CD4-positive, alpha-beta memory T cell (primary cell): Measurements from ENCODE around the gene PREPL. TPM values are rescaled to one million over a fixed set of nuclear protein-coding genes. Genes with fewer than 3 reads are reported as not detected.
A peak's percentile ranks its signal among the peaks of the same experiment; 100 is the strongest.

Source experiments
- CTCF ChIA-PET: fragments of 350-600 bp; sonication (Branson Sonifier 250); formaldehyde crosslinking; loops from one replicate; lab custom pipeline; 2021; ENCODE audit warnings: inconsistent platforms; ENCODE audit not compliant: partially characterized antibody; lab: Charles Lee
- POLR2A ChIA-PET: fragments of 350-600 bp; sonication (Branson Sonifier 250); formaldehyde crosslinking; loops from one replicate; lab custom pipeline; 2021; ENCODE audit not compliant: partially characterized antibody; lab: Charles Lee
- DNase-seq, 5 donors: peaks; one replicate each; pipeline versions ENCODE4 v3.0.0 to v3.0.0-alpha.2; 2020 to 2022; ENCODE audit warnings: mixed read lengths in 1 of 5
- H3K27ac ChIP-seq: one replicate; pipeline ENCODE4 v1.7.0; 2013; ENCODE audit warnings: low read depth, low read length
- H3K27me3 ChIP-seq: 2 replicates; pipeline ENCODE4 v1.7.0; 2013; ENCODE audit warnings: mild to moderate bottlenecking, low read length, moderate library complexity; ENCODE audit not compliant: insufficient read depth
- H3K36me3 ChIP-seq: 2 replicates; pipeline ENCODE4 v1.7.0; 2013; ENCODE audit warnings: mild to moderate bottlenecking, low read length, moderate library complexity; ENCODE audit not compliant: insufficient read depth
- H3K4me1 ChIP-seq: 2 replicates; pipeline ENCODE4 v1.7.0; 2013; ENCODE audit warnings: mild to moderate bottlenecking, low read length, moderate library complexity; ENCODE audit not compliant: insufficient read depth
- H3K4me3 ChIP-seq, 2 donors: one replicate each; pipeline ENCODE4 v1.7.0; 2013; ENCODE audit warnings: low read length in 2 of 2, mild to moderate bottlenecking in 1 of 2
- H3K9me3 ChIP-seq, 2 donors: one replicate each; pipeline ENCODE4 v1.7.0; 2013; ENCODE audit warnings: low read length in 2 of 2, control low read depth in 1 of 2; ENCODE audit not compliant: control insufficient read depth in 1 of 2
- H3K27ac Mint-ChIP-seq, 7 donors: one replicate each; pipeline ENCODE4 v1.8.0; 2020 to 2021; ENCODE audit warnings: mixed read lengths in 7 of 7, mild to moderate bottlenecking in 6 of 7, inconsistent platforms in 3 of 7, moderate library complexity in 3 of 7
- H3K27me3 Mint-ChIP-seq, 2 donors: one replicate each; pipeline ENCODE4 v1.8.0; 2020 to 2021; ENCODE audit warnings: mixed read lengths in 2 of 2
- H3K36me3 Mint-ChIP-seq, 2 donors: one replicate each; pipeline ENCODE4 v1.8.0; 2020 to 2021; ENCODE audit warnings: mixed read lengths in 2 of 2, inconsistent platforms in 1 of 2, mild to moderate bottlenecking in 1 of 2
- H3K4me1 Mint-ChIP-seq, 4 donors: one replicate each; pipeline ENCODE4 v1.8.0; 2020 to 2021; ENCODE audit warnings: mixed read lengths in 4 of 4, mild to moderate bottlenecking in 1 of 4
- H3K4me3 Mint-ChIP-seq, 8 donors: one replicate each; pipeline ENCODE4 v1.8.0; 2020 to 2021; ENCODE audit warnings: mixed read lengths in 8 of 8, mild to moderate bottlenecking in 7 of 8, moderate library complexity in 6 of 8, inconsistent platforms in 3 of 8
- H3K9me3 Mint-ChIP-seq, 8 donors: one replicate each; pipeline ENCODE4 v1.8.0; 2020 to 2021; ENCODE audit warnings: mixed read lengths in 8 of 8, mild to moderate bottlenecking in 5 of 8, inconsistent platforms in 3 of 8, moderate library complexity in 1 of 8
- intact Hi-C: fragments of 100-400 bp; cut with micrococcal nuclease; formaldehyde crosslinking; loops from one replicate; pipeline ENCODE4 v1.15.1; 2023
- polyA plus RNA-seq, 2 donors: library from polyadenylated mRNA; unstranded; fragments of 300-500 nt; fragmentation: Illumina TruSeq; gene quantifications; one replicate each; pipeline ENCODE4 v1.2.3, GENCODE V29; 2021
- total RNA-seq, 2 experiments: library from RNA; stranded (reverse); gene quantifications; one replicate each; pipeline ENCODE4 v1.2.3, GENCODE V29; 2021

Gene PREPL
- total and polyA plus RNA-seq, 4 experiments from 2014 or later, result 19.6 to 42.8 (median 29.8) TPM

DNA sequence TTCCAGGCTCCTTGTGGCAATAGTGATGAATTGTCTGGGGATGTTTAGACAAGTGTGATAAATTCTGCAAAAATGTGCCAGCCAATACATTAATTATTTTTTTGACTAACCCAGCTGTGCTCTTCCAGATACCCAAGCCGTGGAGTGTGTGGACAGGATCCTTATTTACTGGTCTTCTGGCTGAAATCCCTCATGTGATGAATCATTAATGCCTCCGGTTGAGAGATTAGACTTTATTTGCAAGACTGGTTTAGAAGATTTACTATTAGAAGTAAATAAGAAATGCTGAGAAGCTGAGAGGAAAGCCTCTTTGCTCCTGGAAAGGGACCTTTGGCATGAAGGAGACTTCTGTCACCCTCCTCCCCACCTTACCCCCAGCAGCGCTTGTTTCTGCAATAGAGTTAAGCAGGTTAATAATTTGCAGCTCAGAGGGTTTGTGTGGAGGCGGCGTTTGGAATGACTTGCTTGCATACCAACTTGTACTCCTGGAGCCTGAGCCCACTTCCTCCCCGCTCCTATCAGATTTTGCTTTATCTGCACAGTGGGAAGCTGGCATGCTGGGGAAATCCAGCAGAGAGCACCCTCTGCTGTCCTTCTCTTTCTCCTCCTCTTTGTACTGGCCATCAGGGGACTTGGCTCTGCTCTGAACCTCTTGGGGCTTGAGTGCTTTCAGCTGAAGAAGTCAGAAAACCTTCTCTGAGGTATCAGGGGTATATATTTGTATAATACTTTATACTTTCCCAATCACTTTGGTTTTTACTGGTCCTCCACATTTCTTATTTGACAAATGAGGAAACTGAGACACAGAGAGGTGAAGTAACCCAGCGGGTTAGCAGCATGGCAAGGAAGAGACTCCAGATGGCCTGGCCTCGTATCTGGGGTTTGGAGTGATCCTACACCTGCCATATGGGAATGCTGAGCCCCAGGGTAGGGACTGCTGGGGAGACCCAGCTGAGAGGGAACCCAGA is 69.7 kb downstream of the PREPL start:
- Mint-ChIP-seq H3K27ac (no peak overlapping the region), H3K4me1 (peaks cover 5 to 10% (median 8%) of the 10 kb centered on the region in 4 donors), H3K4me3 (no peak overlapping the region), H3K9me3 (no peaks in the 10 kb centered on the region), H3K36me3 (no peaks in the 10 kb centered on the region), H3K27me3 (peaks cover 4 to 8% of the 10 kb centered on the region in 2 donors)
- Histone ChIP-seq H3K9me3 (no peaks in the 10 kb centered on the region), H3K4me3 (no peak overlapping the region), H3K36me3 (no peaks in the 10 kb centered on the region), H3K27me3 (no peaks in the 10 kb centered on the region), H3K27ac (no peak overlapping the region), H3K4me1 (peaks cover 7% of the 10 kb centered on the region)
- no peak for DNase-seq
- ChIA-PET CTCF (interaction anchor here (0.9 to 1.4 kb wide), 3 partner anchors 49 to 248 kb away, joined by 3 to 4 read pairs (median 3); no protein-coding TSS in a partner anchor), POLR2A (no interaction called here)
- intact Hi-C loops, result loop anchor here (10.0 kb wide), 1 partner anchor 47 kb away; no protein-coding TSS in a partner anchor

GRCh38 chr2:44290261-44290660 is 71.0 kb downstream of the PREPL start:
- no peak overlapping the region for H3K4me3 ChIP-seq
- Mint-ChIP-seq H3K9me3 (no peaks in the 10 kb centered on the region), H3K27me3 (peaks cover 4 to 8% of the 10 kb centered on the region in 2 donors), H3K27ac (no peak overlapping the region), H3K4me1 (no peaks in the 10 kb centered on the region), H3K4me3 (no peak overlapping the region), H3K36me3 (no peaks in the 10 kb centered on the region)
- DNase-seq, result no peak
- intact Hi-C loops, result loop anchor here (10.0 kb wide), 1 partner anchor 45 kb away; no protein-coding TSS in a partner anchor
- ChIA-PET CTCF (no interaction called here), POLR2A (no interaction called here)
- H3K27ac ChIP-seq, result no peak overlapping the region
- H3K36me3 ChIP-seq, result no peaks in the 10 kb centered on the region
- H3K27me3 ChIP-seq, result no peaks in the 10 kb centered on the region
- no peaks in the 10 kb centered on the region for H3K9me3 ChIP-seq
- no peaks in the 10 kb centered on the region for H3K4me1 ChIP-seq

DNA sequence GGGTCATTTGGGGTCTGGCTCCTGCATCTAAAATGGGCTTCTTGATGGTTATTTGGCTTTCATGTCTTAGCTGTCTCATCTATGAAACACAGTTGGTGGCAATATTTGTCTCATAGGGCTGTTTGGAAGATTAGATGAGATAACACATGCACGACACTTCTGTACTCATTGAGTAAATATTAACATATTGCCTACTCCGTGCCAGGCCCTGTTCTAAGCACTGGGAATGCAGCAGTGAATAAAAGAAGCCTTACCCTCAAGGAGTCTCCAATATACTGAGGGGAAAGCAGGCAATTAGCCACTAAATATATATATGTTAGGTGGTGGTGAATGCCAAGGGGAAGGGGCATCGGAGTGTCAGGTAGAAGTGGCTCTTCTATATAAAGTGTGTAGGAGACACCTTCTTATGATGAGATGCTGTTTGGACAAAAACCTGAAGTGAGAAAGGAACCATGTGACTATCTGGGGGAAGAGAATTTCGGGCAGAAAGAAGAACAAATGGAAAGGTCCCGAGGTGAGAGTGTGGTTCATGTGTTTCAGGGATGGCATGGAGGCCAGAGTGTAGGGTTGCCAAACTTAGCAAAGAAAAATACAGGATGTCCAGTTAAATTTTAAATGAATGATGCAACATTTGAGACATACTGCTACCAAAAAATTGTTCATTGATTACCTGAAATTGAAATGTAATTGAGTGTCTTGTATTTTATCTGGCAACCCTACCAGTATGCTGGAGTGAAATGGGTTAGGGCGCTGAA is 74.2 kb downstream of the PREPL start:
- no peak overlapping the region for H3K4me3 Mint-ChIP-seq
- Histone ChIP-seq H3K4me3 (no peak overlapping the region), H3K27me3 (no peaks in the 10 kb centered on the region), H3K9me3 (no peaks in the 10 kb centered on the region), H3K36me3 (no peaks in the 10 kb centered on the region), H3K27ac (no peak overlapping the region), H3K4me1 (no peaks in the 10 kb centered on the region)
- ChIA-PET POLR2A (no interaction called here), CTCF (no interaction called here)
- no peaks in the 10 kb centered on the region for H3K36me3 Mint-ChIP-seq
- peak overlapping the region in 1 of 7 donors; percentile 3 for H3K27ac Mint-ChIP-seq
- no peaks in the 10 kb centered on the region for H3K4me1 Mint-ChIP-seq
- intact Hi-C loops, result no loop called here
- DNase-seq, result no peak
- H3K9me3 Mint-ChIP-seq, result no peaks in the 10 kb centered on the region
- peaks cover 3 to 6% of the 10 kb centered on the region in 2 donors for H3K27me3 Mint-ChIP-seq

GRCh38 chr2:44286119-44286883 is 75.0 kb downstream of the PREPL start:
- no peak overlapping the region for H3K4me3 ChIP-seq
- ChIA-PET CTCF (no interaction called here), POLR2A (no interaction called here)
- H3K27ac ChIP-seq, result no peak overlapping the region
- Mint-ChIP-seq H3K27me3 (peaks cover 2 to 3% of the 10 kb centered on the region in 2 donors), H3K4me3 (no peak overlapping the region), H3K36me3 (no peaks in the 10 kb centered on the region), H3K4me1 (no peaks in the 10 kb centered on the region), H3K9me3 (no peaks in the 10 kb centered on the region), H3K27ac (no peak overlapping the region)
- intact Hi-C loops, result no loop called here
- H3K9me3 ChIP-seq, result no peaks in the 10 kb centered on the region
- H3K4me1 ChIP-seq, result no peaks in the 10 kb centered on the region
- no peaks in the 10 kb centered on the region for H3K36me3 ChIP-seq
- no peak for DNase-seq
- H3K27me3 ChIP-seq, result no peaks in the 10 kb centered on the region

- POLR2A ChIA-PET, result no interaction called here
- no peak overlapping the region for H3K4me3 Mint-ChIP-seq
- no peaks in the 10 kb centered on the region for H3K4me1 Mint-ChIP-seq
These were observed 76.1 kb downstream of the PREPL start for GRCh38 chr2:44285174-44285573.

DNA sequence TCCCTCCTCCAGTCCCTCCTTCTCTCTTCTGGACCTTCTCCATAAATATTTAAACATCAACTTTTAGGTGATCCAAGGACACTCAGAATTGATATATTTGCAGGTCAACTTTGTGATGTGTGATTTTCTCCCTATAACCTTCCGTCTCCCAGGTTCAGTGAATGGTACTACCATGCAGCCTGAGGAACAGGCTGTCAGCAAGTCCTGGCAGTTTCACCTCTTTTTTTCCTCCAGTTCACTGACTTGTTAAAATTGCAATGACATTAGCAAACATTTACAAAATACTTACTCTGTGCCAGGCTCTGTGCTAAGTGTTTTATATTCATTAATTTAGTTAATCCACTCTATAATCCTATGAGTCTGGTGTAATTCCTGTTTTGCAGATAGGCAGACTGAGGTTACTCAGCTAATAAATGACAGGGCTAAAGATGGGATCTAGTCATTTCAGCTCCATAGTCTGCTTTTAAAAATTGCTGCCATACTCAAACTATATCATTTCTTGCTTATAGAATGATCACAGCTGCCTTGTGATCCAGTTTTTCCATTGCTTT is 78.1 kb downstream of the PREPL start:
- H3K4me1 ChIP-seq, result no peaks in the 10 kb centered on the region
- H3K4me3 Mint-ChIP-seq, result no peak overlapping the region
- no peak overlapping the region for H3K4me3 ChIP-seq
- ChIA-PET CTCF (no interaction called here), POLR2A (no interaction called here)
- intact Hi-C loops, result no loop called here
- no peaks in the 10 kb centered on the region for H3K9me3 Mint-ChIP-seq
- H3K36me3 ChIP-seq, result no peaks in the 10 kb centered on the region
- H3K27me3 Mint-ChIP-seq, result peaks cover 0 to 5% of the 10 kb centered on the region in 2 donors
- H3K27ac Mint-ChIP-seq, result no peak overlapping the region
- no peak for DNase-seq
- H3K4me1 Mint-ChIP-seq, result no peaks in the 10 kb centered on the region
- no peaks in the 10 kb centered on the region for H3K36me3 Mint-ChIP-seq
- H3K27ac ChIP-seq, result no peak overlapping the region
- no peaks in the 10 kb centered on the region for H3K27me3 ChIP-seq
- H3K9me3 ChIP-seq, result no peaks in the 10 kb centered on the region

More at GRCh38 chr2:44285174-44285573, 76.1 kb downstream of the PREPL start:
- Mint-ChIP-seq H3K36me3 (no peaks in the 10 kb centered on the region), H3K9me3 (no peaks in the 10 kb centered on the region), H3K27me3 (peaks cover 0 to 2% of the 10 kb centered on the region in 2 donors), H3K27ac (no peak overlapping the region)
- H3K4me1 ChIP-seq, result no peaks in the 10 kb centered on the region
- CTCF ChIA-PET, result no interaction called here
- no peaks in the 10 kb centered on the region for H3K36me3 ChIP-seq
- no peaks in the 10 kb centered on the region for H3K27me3 ChIP-seq
- no peak overlapping the region for H3K4me3 ChIP-seq
- no peaks in the 10 kb centered on the region for H3K9me3 ChIP-seq
- no peak overlapping the region for H3K27ac ChIP-seq
- no peak for DNase-seq
- intact Hi-C loops, result no loop called here
